WTC11 (cell line): ENCODE measurements around the gene GINM1. TPM values are rescaled to one million over a fixed set of nuclear protein-coding genes. Genes with fewer than 3 reads are reported as not detected.

ENCODE experiments used
- ATAC-seq: fragments of 200-7000 bp; cut with Tn5 transposase; 2 replicates; pipeline ENCODE4 v1.10.0; 2021; ENCODE audit warnings: mild to moderate bottlenecking, moderate library complexity
- CTCF ChIA-PET: fragments of 300-600 bp; sonication (Branson Sonifier 250); formaldehyde crosslinking; loops from one replicate; lab custom pipeline; 2021; ENCODE audit warnings: antibody characterized with exemption; lab: Charles Lee
- POLR2A ChIA-PET: fragments of 350-600 bp; sonication (Branson Sonifier 250); formaldehyde crosslinking; loops from one replicate; lab custom pipeline; 2021; ENCODE audit warnings: antibody characterized with exemption; lab: Charles Lee
- DNase-seq: peaks from one replicate; pipeline ENCODE4 v3.0.0; 2021; ENCODE audit warnings: low spot score
- H3K27ac Mint-ChIP-seq: 2 replicates; pipeline ENCODE4 v1.8.0; 2021; ENCODE audit warnings: mixed read lengths
- H3K27me3 Mint-ChIP-seq: 2 replicates; pipeline ENCODE4 v1.8.0; 2021; ENCODE audit warnings: low read depth, mild to moderate bottlenecking, moderate library complexity, mixed read lengths
- H3K36me3 Mint-ChIP-seq: 2 replicates; pipeline ENCODE4 v1.8.0; 2021; ENCODE audit warnings: mixed read lengths
- H3K4me1 Mint-ChIP-seq: 2 replicates; pipeline ENCODE4 v1.8.0; 2022; ENCODE audit warnings: mixed read lengths
- H3K4me3 Mint-ChIP-seq: 2 replicates; pipeline ENCODE4 v1.8.0; 2021; ENCODE audit warnings: mild to moderate bottlenecking, moderate library complexity, mixed read lengths
- H3K9me3 Mint-ChIP-seq: 2 replicates; pipeline ENCODE4 v1.8.0; 2021; ENCODE audit warnings: mixed read lengths
- AFF4 ChIP-seq: sonication (generic); formaldehyde crosslinking; IDR thresholded peaks from 2 replicates; pipeline ENCODE4 v1.8.1; 2023; ENCODE audit warnings: mild to moderate bottlenecking, missing genetic modification reagents, borderline replicate concordance
- AR ChIP-seq: fragments of 250-450 bp; sonication (Bioruptor Pico); IDR thresholded peaks from 2 replicates; pipeline ENCODE4 v1.9.0; 2021; ENCODE audit warnings: mild to moderate bottlenecking
- ATF3 ChIP-seq: sonication (generic); formaldehyde crosslinking; conservative IDR thresholded peaks from 2 replicates; pipeline ENCODE4 v1.8.1; 2022; ENCODE audit warnings: mild to moderate bottlenecking, missing genetic modification reagents
- CTCF ChIP-seq: fragments of 200-600 bp; IDR thresholded peaks from 2 replicates; pipeline ENCODE4 v1.8.0; 2022; ENCODE audit warnings: antibody characterized with exemption
- HMGXB4 ChIP-seq: sonication (generic); formaldehyde crosslinking; IDR thresholded peaks from 2 replicates; pipeline ENCODE4 v1.8.1; 2023; ENCODE audit warnings: mild to moderate bottlenecking, moderate library complexity, missing genetic modification reagents
- MLX ChIP-seq: sonication (generic); formaldehyde crosslinking; IDR thresholded peaks from 2 replicates; pipeline ENCODE4 v1.8.1; 2023; ENCODE audit warnings: mild to moderate bottlenecking, missing genetic modification reagents, moderate library complexity
- OVOL2 ChIP-seq: fragments of 250-450 bp; sonication (Bioruptor Pico); IDR thresholded peaks from 2 replicates; pipeline ENCODE4 v1.9.0; 2021; ENCODE audit warnings: mild to moderate bottlenecking, borderline replicate concordance
- PRDM15 ChIP-seq: sonication (generic); formaldehyde crosslinking; IDR thresholded peaks from 2 replicates; pipeline ENCODE4 v1.8.0; 2022; ENCODE audit warnings: missing genetic modification reagents
- SMAD4 ChIP-seq: sonication (generic); formaldehyde crosslinking; IDR thresholded peaks from 2 replicates; pipeline ENCODE4 v1.8.0; 2022; ENCODE audit warnings: mild to moderate bottlenecking, missing genetic modification reagents
- TCF7 ChIP-seq: sonication (generic); formaldehyde crosslinking; IDR thresholded peaks from 2 replicates; pipeline ENCODE4 v1.8.0; 2022; ENCODE audit warnings: mild to moderate bottlenecking, low read depth, missing genetic modification reagents, moderate library complexity
- ZNF219 ChIP-seq: sonication (generic); formaldehyde crosslinking; IDR thresholded peaks from 2 replicates; pipeline ENCODE4 v1.8.0; 2023; ENCODE audit warnings: missing genetic modification reagents, mild to moderate bottlenecking, borderline replicate concordance
- ZNF232 ChIP-seq: sonication (generic); formaldehyde crosslinking; IDR thresholded peaks from 2 replicates; pipeline ENCODE4 v1.8.0; 2022; ENCODE audit warnings: mild to moderate bottlenecking, missing genetic modification reagents
- ZNF532 ChIP-seq: fragments of 250-450 bp; sonication (Bioruptor Pico); IDR thresholded peaks from 2 replicates; pipeline ENCODE4 v1.9.0; 2021; ENCODE audit warnings: mild to moderate bottlenecking, borderline replicate concordance
- total RNA-seq: library from RNA; stranded (reverse); gene quantifications from 3 replicates; pipeline ENCODE4 v1.2.3, GENCODE V29; 2021

Gene GINM1
- total RNA-seq, 1 experiment from 2014 or later, result 16.8 TPM

GRCh38 chr6:149560736-149561135 is 5.4 kb upstream of the GINM1 start:
- H3K36me3 Mint-ChIP-seq, result no peaks in the 10 kb centered on the region
- no peak for TF ChIP-seq AFF4 (CRISPR knock-in tag)
- TF ChIP-seq PRDM15 (CRISPR knock-in tag), result no peak
- peak; percentile 39 for TF ChIP-seq CTCF
- no peak for TF ChIP-seq ATF3
- no peak for TF ChIP-seq SMAD4 (CRISPR knock-in tag)
- ATAC-seq, result peak; percentile 91
- ChIA-PET POLR2A (no interaction called here), CTCF (interaction anchor here (0.6 to 1.4 kb wide), 7 partner anchors 9 to 108 kb away, joined by 3 to 9 read pairs (median 4); partner anchors contain the start of gene PPIL4)
- peaks cover 16% of the 10 kb centered on the region for H3K27me3 Mint-ChIP-seq
- H3K9me3 Mint-ChIP-seq, result no peaks in the 10 kb centered on the region
- no peak overlapping the region for H3K4me3 Mint-ChIP-seq
- DNase-seq, result peak; percentile 25
- peaks cover 5% of the 10 kb centered on the region; the same call in 1 of the 2 replicates for H3K4me1 Mint-ChIP-seq
- no peak overlapping the region for H3K27ac Mint-ChIP-seq

GRCh38 chr6:149563203-149563927 is 2.8 kb upstream of the GINM1 start:
- POLR2A ChIA-PET, result no interaction called here
- Mint-ChIP-seq H3K9me3 (no peaks in the 10 kb centered on the region), H3K27me3 (peaks cover 6% of the 10 kb centered on the region), H3K36me3 (no peaks in the 10 kb centered on the region), H3K27ac (no peak overlapping the region), H3K4me1 (peaks cover 15% of the 10 kb centered on the region), H3K4me3 (no peak overlapping the region)
- CTCF ChIA-PET, result interaction anchor here (1.6 kb wide), 1 partner anchor 13 kb away, joined by 3 read pairs; no protein-coding TSS in a partner anchor
- no peak for DNase-seq
- no peak for ATAC-seq
- TF ChIP-seq OVOL2 (CRISPR knock-in tag) (no peak), ZNF219 (CRISPR knock-in tag) (no peak), TCF7 (no peak), MLX (no peak), AR (CRISPR knock-in tag) (no peak), HMGXB4 (CRISPR knock-in tag) (no peak), ZNF232 (CRISPR knock-in tag) (no peak), ZNF532 (CRISPR knock-in tag) (no peak)
